Esophagus muscularis mucosa (tissue), 4 donors: ENCODE results near the gene CTBP1. TPM values are rescaled to one million over a fixed set of nuclear protein-coding genes. Genes with fewer than 3 reads are reported as not detected.
A peak's percentile ranks its signal among the peaks of the same experiment; 100 is the strongest.

Experiments used
- DNase-seq: peaks from one replicate; pipeline ENCODE4 v3.0.0-alpha.2; 2017; ENCODE audit errors: extremely low spot score
- H3K27ac ChIP-seq, 4 donors: fragments of 200-600 bp; sonication (generic); replicated peaks in 1 of 4; 1 replicate in 3 of 4; 2 replicates in 1 of 4; pipeline ENCODE4 v1.5.1; 2016 to 2019; ENCODE audit warnings: mild to moderate bottlenecking in 1 of 4
- H3K27me3 ChIP-seq, 4 donors: fragments of 200-600 bp; sonication (generic); one replicate each; pipeline versions ENCODE4 v1.5.1 to v1.6.0; 2016 to 2019
- H3K36me3 ChIP-seq, 4 donors: fragments of 200-600 bp; sonication (generic); one replicate each; pipeline ENCODE4 v1.5.1; 2016 to 2019
- H3K4me1 ChIP-seq, 4 donors: fragments of 200-600 bp; sonication (generic); one replicate each; pipeline ENCODE4 v1.5.1; 2016 to 2019
- H3K4me3 ChIP-seq, 4 donors: fragments of 200-600 bp; sonication (generic); 1 replicate in 2 of 4; 2 replicates in 2 of 4; pipeline ENCODE4 v1.5.1; 2016 to 2019; ENCODE audit warnings: mild to moderate bottlenecking in 4 of 4, moderate library complexity in 1 of 4
- H3K9me3 ChIP-seq, 4 donors: fragments of 200-600 bp; sonication (generic); 1 replicate in 3 of 4; 2 replicates in 1 of 4; pipeline ENCODE4 v1.5.1; 2016 to 2019
- CTCF ChIP-seq, 3 experiments: fragments of 200-600 bp in 2 of 3; fragments of 450-650 bp in 1 of 3; sonication (generic) in 2 of 3; IDR thresholded peaks; one replicate each; pipeline ENCODE4 v1.5.1; 2017 to 2019; ENCODE audit warnings: antibody characterized with exemption in 3 of 3, mild to moderate bottlenecking in 2 of 3, moderate library complexity in 1 of 3
- EP300 ChIP-seq: sonication (generic); formaldehyde crosslinking; IDR thresholded peaks from one replicate; pipeline ENCODE4 v1.6.1; 2017; ENCODE audit warnings: antibody characterized with exemption
- POLR2A ChIP-seq: fragments of 450-650 bp; IDR thresholded peaks from one replicate; pipeline ENCODE4 v1.6.1; 2017; ENCODE audit warnings: antibody characterized with exemption, moderate library complexity, mild to moderate bottlenecking, low read depth
- POLR2AphosphoS5 ChIP-seq, 2 donors: sonication (generic); formaldehyde crosslinking; IDR thresholded peaks; one replicate each; pipeline ENCODE4 v1.6.1; 2017; ENCODE audit warnings: antibody characterized with exemption in 2 of 2
- WGBS: methylation state at CpG from one replicate; pipeline ENCODE4 v1.1.5; 2018; 5-methylcytosine and 5-hydroxymethylcytosine counted together
- intact Hi-C: fragments of 100-400 bp; cut with DNase I; formaldehyde crosslinking; loops from one replicate; pipeline ENCODE4 v1.15.1; 2023
- total RNA-seq, 4 donors: library from RNA; depleted of rRNA; stranded (reverse); fragments of >200 nt; gene quantifications; one replicate each; pipeline versions ENCODE4 v1.1.0 to v1.2.1, GENCODE V29; 2016

The CTBP1 gene
- total RNA-seq, 4 donors from 2014 or later, result 110 to 245 (median 172) TPM

GRCh38 chr4:1289207-1290164 lies 40.6 kb upstream of the CTBP1 start, which contains the start of gene MAEA:
Gene MAEA, plus strand, starts transcription at chr4:1289891. Its CDS starts 23 bp downstream, at chr4:1289914.
- Histone ChIP-seq H3K36me3 (no peaks in the 10 kb centered on the region), H3K9me3 (no peaks in the 10 kb centered on the region), H3K4me3 (peak within 1 kb of the TSS; percentile 84 to 99 (median 96)), H3K27me3 (no peaks in the 10 kb centered on the region), H3K27ac (peak within 1 kb of the TSS; percentile 83 to 96 (median 92)), H3K4me1 (peaks cover 45 to 50% (median 49%) of the 10 kb centered on the region in 4 donors)
- peak; percentile 99 for DNase-seq
- 2% methylated on average over 38 of the region's 95 CpGs for WGBS
- peak; percentile 85 to 94 for TF ChIP-seq POLR2AphosphoS5 (IDR thresholded peaks at IDR 0.05)
- peak; percentile 20 for TF ChIP-seq POLR2A
- no peak for TF ChIP-seq CTCF (IDR thresholded peaks at IDR 0.05)
- intact Hi-C loops, result loop anchor here (1.0 kb wide), 1 partner anchor 20 kb away; no protein-coding TSS in a partner anchor

GRCh38 chr4:1288786-1289185 lies 39.9 kb upstream of the CTBP1 start:
- peaks cover 39 to 43% (median 42%) of the 10 kb centered on the region in 4 donors for H3K4me1 ChIP-seq
- TF ChIP-seq EP300, result no peak
- no peak for TF ChIP-seq POLR2A
- TF ChIP-seq CTCF (IDR thresholded peaks at IDR 0.05), result no peak
- TF ChIP-seq POLR2AphosphoS5 (IDR thresholded peaks at IDR 0.05), result no peak
- H3K27ac ChIP-seq, result peak overlapping the region; percentile 83 to 96 (median 92)
- peak overlapping the region; percentile 84 to 99 (median 96) for H3K4me3 ChIP-seq
- no peaks in the 10 kb centered on the region for H3K27me3 ChIP-seq
- WGBS, result 65% methylated on average over 7 of the region's 7 CpGs
- no peaks in the 10 kb centered on the region for H3K9me3 ChIP-seq
- intact Hi-C loops, result loop anchor here (1.0 kb wide), 1 partner anchor 21 kb away; no protein-coding TSS in a partner anchor
- DNase-seq, result no peak
- H3K36me3 ChIP-seq, result no peaks in the 10 kb centered on the region

GRCh38 chr4:1285790-1286553 lies 37.0 kb upstream of the CTBP1 start:
- H3K9me3 ChIP-seq, result no peaks in the 10 kb centered on the region
- intact Hi-C loops, result no loop called here
- H3K4me3 ChIP-seq, result no peak overlapping the region
- no peaks in the 10 kb centered on the region for H3K36me3 ChIP-seq
- no peak for DNase-seq
- no peak for TF ChIP-seq POLR2A
- TF ChIP-seq CTCF (IDR thresholded peaks at IDR 0.05), result no peak
- no peak for TF ChIP-seq POLR2AphosphoS5 (IDR thresholded peaks at IDR 0.05)
- no peak for TF ChIP-seq EP300
- H3K27me3 ChIP-seq, result no peaks in the 10 kb centered on the region
- no peak overlapping the region for H3K27ac ChIP-seq
- H3K4me1 ChIP-seq, result peaks cover 11 to 16% (median 15%) of the 10 kb centered on the region in 4 donors
- 87% methylated on average over 11 of the region's 21 CpGs for WGBS

GRCh38 chr4:1285151-1285789 lies 36.3 kb upstream of the CTBP1 start:
- H3K4me3 ChIP-seq, result no peak overlapping the region
- WGBS, result 94% methylated on average over 11 of the region's 11 CpGs

More at GRCh38 chr4:1285151-1285789, 36.3 kb upstream of the CTBP1 start:
- Histone ChIP-seq H3K36me3 (no peaks in the 10 kb centered on the region), H3K27ac (no peak overlapping the region), H3K27me3 (no peaks in the 10 kb centered on the region), H3K4me1 (peaks cover 7 to 11% (median 8%) of the 10 kb centered on the region in 4 donors), H3K9me3 (no peaks in the 10 kb centered on the region)
- DNase-seq, result no peak
- no peak for TF ChIP-seq POLR2A
- TF ChIP-seq POLR2AphosphoS5 (IDR thresholded peaks at IDR 0.05), result no peak
- no peak for TF ChIP-seq CTCF (IDR thresholded peaks at IDR 0.05)
- no peak for TF ChIP-seq EP300
- intact Hi-C loops, result no loop called here
